Gastrocnemius medialis (tissue), 4 donors: Measurements from ENCODE around the gene ABCF2. TPM values are rescaled to one million over a fixed set of nuclear protein-coding genes. Genes with fewer than 3 reads are reported as not detected.
A peak's percentile ranks its signal among the peaks of the same experiment; 100 is the strongest.

ENCODE experiments used
- ATAC-seq, 2 donors: fragments of 150-250 bp; one replicate each; pipeline ENCODE4 v1.9.1; 2016
- DNase-seq, 2 donors: peaks; one replicate each; pipeline ENCODE4 v3.0.0-alpha.2; 2019
- H3K27ac ChIP-seq, 4 donors: fragments of 200-600 bp; sonication (generic); 1 replicate in 1 of 4; 2 replicates in 3 of 4; pipeline ENCODE4 v1.5.1; 2016 to 2018; ENCODE audit warnings: mild to moderate bottlenecking in 2 of 4, moderate library complexity in 1 of 4
- H3K27me3 ChIP-seq, 3 donors: fragments of 200-600 bp; sonication (generic) in 2 of 3; 1 replicate in 1 of 3; 2 replicates in 2 of 3; pipeline versions ENCODE4 v1.5.1 to v1.6.0; 2016 to 2019; ENCODE audit warnings: mild to moderate bottlenecking in 1 of 3, moderate library complexity in 1 of 3
- H3K36me3 ChIP-seq, 2 donors: fragments of 200-600 bp; sonication (generic) in 1 of 2; one replicate each; pipeline ENCODE4 v1.5.1; 2017 to 2018
- H3K4me1 ChIP-seq, 2 donors: fragments of 200-600 bp; sonication (generic) in 1 of 2; one replicate each; pipeline ENCODE4 v1.5.1; 2016 to 2017; ENCODE audit warnings: mild to moderate bottlenecking in 2 of 2
- H3K4me3 ChIP-seq, 4 donors: fragments of 200-600 bp; sonication (generic) in 3 of 4; 1 replicate in 1 of 4; 2 replicates in 3 of 4; pipeline ENCODE4 v1.5.1; 2016 to 2019; ENCODE audit warnings: mild to moderate bottlenecking in 2 of 4
- H3K9me3 ChIP-seq, 3 donors: fragments of 200-600 bp; sonication (generic) in 2 of 3; 1 replicate in 1 of 3; 2 replicates in 2 of 3; pipeline ENCODE4 v1.5.1; 2016 to 2019
- CTCF ChIP-seq, 5 experiments: fragments of 450-650 bp in 3 of 5; fragments of 200-600 bp in 2 of 5; sonication (generic) in 2 of 5; IDR thresholded peaks in 4 of 5; conservative IDR thresholded peaks in 1 of 5; 1 replicate in 4 of 5; 2 replicates in 1 of 5; pipeline ENCODE4 v1.5.1; 2016 to 2019; ENCODE audit warnings: antibody characterized with exemption in 5 of 5, mild to moderate bottlenecking in 3 of 5, moderate library complexity in 3 of 5
- POLR2A ChIP-seq, 2 donors: fragments of 450-650 bp; IDR thresholded peaks; one replicate each; pipeline ENCODE4 v1.6.1; 2017; ENCODE audit warnings: antibody characterized with exemption in 2 of 2, mild to moderate bottlenecking in 2 of 2, moderate library complexity in 2 of 2
- in situ Hi-C, 4 donors: fragments of 200-750 bp; cut with MboI; loops; one replicate each; pipeline versions ENCODE4 v1.15.0 to v1.8.0; 2017; ENCODE audit warnings: low sequenced_read_pairs in 4 of 4
- intact Hi-C: fragments of 100-400 bp; cut with DNase I; formaldehyde crosslinking; loops from one replicate; pipeline ENCODE4 v1.15.1; 2023; ENCODE audit warnings: low total_unique reads
- total RNA-seq, 4 donors: library from RNA; depleted of rRNA; stranded (reverse); fragments of >200 nt; gene quantifications; one replicate each; pipeline versions ENCODE4 v1.1.0 to v1.2.3, GENCODE V29; 2016

ABCF2 gene
- total RNA-seq, 4 donors from 2014 or later, result 73.3 to 119 (median 96.3) TPM

DNA sequence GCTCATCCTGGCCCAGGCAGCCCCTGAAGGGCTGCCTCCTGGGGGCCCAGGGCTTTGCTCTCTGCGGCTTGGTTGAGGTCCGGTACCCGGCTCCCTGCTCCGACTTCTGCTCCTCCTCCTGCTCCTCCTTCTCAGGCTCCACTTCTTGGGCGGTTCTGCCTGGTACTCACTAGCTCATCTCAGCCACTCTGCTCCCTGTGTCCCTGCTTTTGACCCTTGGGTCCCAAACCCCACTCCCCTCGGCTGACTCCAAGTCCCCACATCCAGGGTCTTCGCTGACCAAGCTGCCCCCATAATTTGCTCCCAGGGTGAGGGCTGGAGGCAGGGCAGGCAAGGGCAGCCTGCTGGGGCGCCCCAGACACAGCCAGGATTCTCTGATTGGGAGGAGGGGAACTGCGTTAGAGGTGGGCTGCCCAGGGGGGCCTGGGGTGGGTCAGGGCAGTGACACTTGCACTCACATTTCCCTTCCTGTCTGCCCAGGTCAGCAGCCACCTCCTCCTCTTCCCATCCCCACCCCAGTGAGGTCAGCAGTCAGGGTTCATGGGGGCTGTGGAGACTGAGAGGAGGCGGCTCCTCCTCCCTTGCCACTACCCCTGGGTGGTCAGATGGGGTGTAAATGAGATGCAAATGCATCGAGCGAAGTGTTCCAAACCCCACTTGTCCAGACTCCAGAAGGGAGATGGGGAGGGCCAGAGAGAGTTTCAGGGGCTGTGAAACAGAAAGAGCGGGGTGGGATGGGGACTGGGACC, 19.3 kb upstream of the ABCF2 start:
- H3K27me3 ChIP-seq, result no peaks in the 10 kb centered on the region
- H3K4me3 ChIP-seq, result peak overlapping the region; percentile 18 to 94 (median 64)
- in situ Hi-C loops, result no loop called here

GRCh38 chr7:151245360-151246101, 18.5 kb upstream of the ABCF2 start:
- TF ChIP-seq POLR2A (IDR thresholded peaks at IDR 0.05) (no peak), CTCF (IDR thresholded peaks at IDR 0.05 in 4 of 5, conservative IDR thresholded peaks at IDR 0.05 in 1 of 5) (peak; percentile 28 to 75 (median 66))
- DNase-seq (peak in 1 of 2 donors; percentile 27), ATAC-seq (no peak)
- Histone ChIP-seq H3K4me3 (peak overlapping the region; percentile 26 to 94 (median 64)), H3K4me1 (peaks cover 60 to 61% of the 10 kb centered on the region in 2 donors), H3K9me3 (no peaks in the 10 kb centered on the region), H3K27ac (peak overlapping the region; percentile 92 to 100 (median 98)), H3K36me3 (peaks cover 0 to 24% of the 10 kb centered on the region in 2 donors), H3K27me3 (no peaks in the 10 kb centered on the region)
- in situ Hi-C loops, result no loop called here
- intact Hi-C loops, result loop anchor here (2.0 to 10.0 kb wide), 9 partner anchors 19 to 881 kb away; partner anchors contain the start of genes ABCB8, ABCF2, FASTK and REPIN1

More for the DNA sequence above, 19.3 kb upstream of the ABCF2 start:
- H3K36me3 ChIP-seq, result peaks cover 0 to 17% of the 10 kb centered on the region in 2 donors
- peak in 1 of 2 donors; percentile 24 for DNase-seq
- intact Hi-C loops, result loop anchor here (2.0 to 10.0 kb wide), 7 partner anchors 19 to 881 kb away; partner anchors contain the start of genes ABCB8, ABCF2, FASTK and REPIN1
- TF ChIP-seq CTCF (IDR thresholded peaks at IDR 0.05 in 4 of 5, conservative IDR thresholded peaks at IDR 0.05 in 1 of 5) (no peak), POLR2A (IDR thresholded peaks at IDR 0.05) (no peak)
- H3K27ac ChIP-seq, result peak overlapping the region; percentile 92 to 100 (median 98)
- no peaks in the 10 kb centered on the region for H3K9me3 ChIP-seq
- no peak for ATAC-seq
- H3K4me1 ChIP-seq, result peaks cover 60 to 67% of the 10 kb centered on the region in 2 donors

- in situ Hi-C loops (no loop called here), intact Hi-C loops (loop anchor here (2.0 to 10.0 kb wide), 7 partner anchors 58 to 880 kb away; partner anchors contain the start of genes ABCB8, FASTK, REPIN1 and TMUB1)
- peak overlapping the region; percentile 26 to 94 (median 64) for H3K4me3 ChIP-seq
- H3K9me3 ChIP-seq, result no peaks in the 10 kb centered on the region
- peaks cover 53 to 55% of the 10 kb centered on the region in 2 donors for H3K4me1 ChIP-seq
- DNase-seq (peak in 1 of 2 donors; percentile 18), ATAC-seq (no peak)
- TF ChIP-seq POLR2A (IDR thresholded peaks at IDR 0.05) (no peak), CTCF (IDR thresholded peaks at IDR 0.05 in 4 of 5, conservative IDR thresholded peaks at IDR 0.05 in 1 of 5) (no peak)
- peak overlapping the region; percentile 92 to 100 (median 98) for H3K27ac ChIP-seq
- H3K27me3 ChIP-seq, result no peaks in the 10 kb centered on the region
- peaks cover 0 to 30% of the 10 kb centered on the region in 2 donors for H3K36me3 ChIP-seq
Measured at GRCh38 chr7:151244841-151245346, 17.9 kb upstream of the ABCF2 start.

GRCh38 chr7:151244196-151244840, 17.3 kb upstream of the ABCF2 start:
- intact Hi-C loops, result loop anchor here (2.0 to 10.0 kb wide), 3 partner anchors 58 to 880 kb away; partner anchors contain the start of gene REPIN1
- peak overlapping the region in 3 of 4 donors; percentile 92 to 99 (median 96) for H3K27ac ChIP-seq
- H3K4me3 ChIP-seq, result peak overlapping the region in 2 of 4 donors; percentile 26 to 44

More at GRCh38 chr7:151244196-151244840, 17.3 kb upstream of the ABCF2 start:
- in situ Hi-C loops, result no loop called here
- no peak for ATAC-seq
- Histone ChIP-seq H3K27me3 (no peaks in the 10 kb centered on the region), H3K4me1 (peaks cover 47 to 50% of the 10 kb centered on the region in 2 donors), H3K36me3 (peaks cover 0 to 36% of the 10 kb centered on the region in 2 donors), H3K9me3 (no peaks in the 10 kb centered on the region)
- DNase-seq, result peak in 1 of 2 donors; percentile 54
- TF ChIP-seq CTCF (IDR thresholded peaks at IDR 0.05 in 4 of 5, conservative IDR thresholded peaks at IDR 0.05 in 1 of 5) (peak; percentile 75 to 92 (median 80)), POLR2A (IDR thresholded peaks at IDR 0.05) (no peak)
